HFF-Myc (cell line): Measurements from ENCODE around the gene CACNA1C.

Experiments used
- DNase-seq: peaks from one replicate; pipeline ENCODE4 v3.0.0-alpha.2; 2011; ENCODE audit warnings: low read depth; ENCODE audit errors: extremely low read depth
- H3K4me3 ChIP-seq: replicated peaks from 2 replicates; pipeline ENCODE4 v1.5.1; 2011; ENCODE audit warnings: low read depth, mild to moderate bottlenecking, control low read depth, low read length
- CTCF ChIP-seq: IDR thresholded peaks from 2 replicates; pipeline ENCODE4 v1.5.1; 2012; ENCODE audit warnings: mild to moderate bottlenecking, low read depth, low read length, control low read depth; ENCODE audit errors: missing control alignments

Gene CACNA1C

GRCh38 chr12:2240390-2240789 lies 187.6 kb downstream of the CACNA1C start:
- no peak for DNase-seq
- H3K4me3 ChIP-seq: no peak overlapping the region
- TF ChIP-seq CTCF: no peak

- no peak overlapping the region for H3K4me3 ChIP-seq
- TF ChIP-seq CTCF: no peak
- no peak for DNase-seq
Measured at GRCh38 chr12:2240984-2241383, 188.2 kb downstream of the CACNA1C start.

- TF ChIP-seq CTCF: no peak
- H3K4me3 ChIP-seq: no peak overlapping the region
- DNase-seq: no peak
Measured at GRCh38 chr12:2242216-2242615, 189.4 kb downstream of the CACNA1C start.

GRCh38 chr12:2242816-2243215 lies 190.0 kb downstream of the CACNA1C start:
- TF ChIP-seq CTCF: no peak
- DNase-seq: no peak
- H3K4me3 ChIP-seq: no peak overlapping the region

- TF ChIP-seq CTCF: no peak
Measured at GRCh38 chr12:2243275-2243674, 190.5 kb downstream of the CACNA1C start.

GRCh38 chr12:2244013-2244861 lies 191.4 kb downstream of the CACNA1C start:
- DNase-seq: no peak
- H3K4me3 ChIP-seq: no peak overlapping the region
- no peak for TF ChIP-seq CTCF

More at GRCh38 chr12:2243275-2243674, 190.5 kb downstream of the CACNA1C start:
- DNase-seq: no peak
- no peak overlapping the region for H3K4me3 ChIP-seq
